ENCODE data around the gene TBCA. TPM values are rescaled to one million over a fixed set of nuclear protein-coding genes. Genes with fewer than 3 reads are reported as not detected.

TBCA gene
- total RNA-seq, 4 donors from 2014 or later = 140 to 203 (median 167) TPM

GRCh38 chr5:77773734-77774280 is 2.3 kb downstream of the TBCA start:
- TF ChIP-seq, protein P1, sequence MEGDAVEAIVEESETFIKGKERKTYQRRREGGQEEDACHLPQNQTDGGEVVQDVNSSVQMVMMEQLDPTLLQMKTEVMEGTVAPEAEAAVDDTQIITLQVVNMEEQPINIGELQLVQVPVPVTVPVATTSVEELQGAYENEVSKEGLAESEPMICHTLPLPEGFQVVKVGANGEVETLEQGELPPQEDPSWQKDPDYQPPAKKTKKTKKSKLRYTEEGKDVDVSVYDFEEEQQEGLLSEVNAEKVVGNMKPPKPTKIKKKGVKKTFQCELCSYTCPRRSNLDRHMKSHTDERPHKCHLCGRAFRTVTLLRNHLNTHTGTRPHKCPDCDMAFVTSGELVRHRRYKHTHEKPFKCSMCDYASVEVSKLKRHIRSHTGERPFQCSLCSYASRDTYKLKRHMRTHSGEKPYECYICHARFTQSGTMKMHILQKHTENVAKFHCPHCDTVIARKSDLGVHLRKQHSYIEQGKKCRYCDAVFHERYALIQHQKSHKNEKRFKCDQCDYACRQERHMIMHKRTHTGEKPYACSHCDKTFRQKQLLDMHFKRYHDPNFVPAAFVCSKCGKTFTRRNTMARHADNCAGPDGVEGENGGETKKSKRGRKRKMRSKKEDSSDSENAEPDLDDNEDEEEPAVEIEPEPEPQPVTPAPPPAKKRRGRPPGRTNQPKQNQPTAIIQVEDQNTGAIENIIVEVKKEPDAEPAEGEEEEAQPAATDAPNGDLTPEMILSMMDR (IDR thresholded peaks at IDR 0.05; ENCODE audit: low read depth) = no peak

DNA sequence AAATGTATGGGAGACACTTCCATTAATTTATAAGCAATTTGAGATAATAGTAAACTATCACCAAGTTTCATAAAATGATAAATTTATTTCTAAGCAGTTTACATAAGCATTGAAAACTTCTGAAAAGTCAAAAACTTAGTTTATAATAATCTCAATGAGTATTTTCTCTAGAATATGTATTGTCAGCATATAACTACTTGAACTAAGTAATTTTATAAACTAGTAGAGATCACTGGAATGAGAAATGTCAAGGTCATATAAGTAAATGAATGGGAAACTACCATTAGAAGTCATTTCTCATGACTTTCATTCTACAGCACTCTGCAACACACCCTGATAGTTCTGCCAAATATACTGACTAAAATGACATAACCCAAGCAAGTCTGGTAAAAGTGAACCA is 3.4 kb downstream of the TBCA start:
- TF ChIP-seq, protein P1 (IDR thresholded peaks at IDR 0.05; ENCODE audit: low read depth) = no peak

GRCh38 chr5:77771452-77771851 is 4.7 kb downstream of the TBCA start:
- TF ChIP-seq, protein P1 (IDR thresholded peaks at IDR 0.05; ENCODE audit: low read depth) = no peak

GRCh38 chr5:77770293-77771005 is 5.7 kb downstream of the TBCA start:
- TF ChIP-seq, protein P1 (IDR thresholded peaks at IDR 0.05; ENCODE audit: low read depth) = no peak

GRCh38 chr5:77768978-77769377 is 7.2 kb downstream of the TBCA start:
- TF ChIP-seq, protein P1 (IDR thresholded peaks at IDR 0.05; ENCODE audit: low read depth) = no peak

GRCh38 chr5:77767301-77767700 is 8.8 kb downstream of the TBCA start:
- TF ChIP-seq, protein P1 (IDR thresholded peaks at IDR 0.05; ENCODE audit: low read depth) = no peak

DNA sequence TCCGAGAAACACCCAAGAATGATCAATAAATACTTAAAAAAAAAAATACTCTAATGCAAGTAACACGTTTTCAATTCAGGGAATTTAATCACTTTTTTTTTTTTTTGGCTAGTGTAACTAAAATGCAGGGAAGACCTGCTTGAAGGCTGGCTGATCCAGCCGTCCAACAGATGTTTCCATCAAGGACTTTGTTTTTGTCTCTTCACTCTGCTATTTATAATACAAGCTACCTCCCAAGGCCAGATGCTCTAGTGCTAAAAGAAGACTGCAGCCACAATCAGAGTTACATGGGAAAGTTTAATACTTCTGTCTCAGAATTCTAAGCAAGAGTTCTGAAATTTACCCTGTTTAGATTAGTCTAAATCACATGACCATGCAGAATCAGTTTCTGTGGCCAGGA is 14.5 kb downstream of the TBCA start:
- TF ChIP-seq, protein P1 (IDR thresholded peaks at IDR 0.05; ENCODE audit: low read depth) = no peak

Data from subcutaneous adipose tissue (tissue), 4 donors.